GM18520 (cell line): ENCODE results near the gene GAK.
"Not testable (repeated sequence)": the region's sequence is repeated elsewhere in the genome, so short reads cannot be mapped to it uniquely, and the experiment has no call there.

Experiments
- ATAC-seq: cut with Tn5 transposase; IDR thresholded peaks from one replicate; pipeline ENCODE4 v1.9.1; 2021; ENCODE audit not compliant: unreplicated experiment

The GAK gene

DNA sequence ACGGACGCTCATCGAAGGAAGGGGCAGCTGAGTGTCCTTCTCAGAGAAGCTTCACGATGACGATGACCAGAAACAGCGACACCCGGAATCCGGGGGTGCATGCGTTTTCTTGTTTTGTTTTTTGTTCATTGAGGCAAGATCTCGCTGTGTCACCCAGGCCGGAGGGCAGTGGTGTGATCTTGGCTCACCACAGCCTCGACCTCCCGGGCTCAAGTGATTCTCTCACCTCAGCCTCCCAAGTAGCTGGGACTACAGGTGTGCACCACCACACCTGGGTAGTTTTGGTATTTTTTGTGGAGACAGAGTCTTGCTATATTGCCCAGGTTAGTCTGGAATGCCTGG lies 21.4 kb upstream of the GAK start:
- ATAC-seq: no peak

DNA sequence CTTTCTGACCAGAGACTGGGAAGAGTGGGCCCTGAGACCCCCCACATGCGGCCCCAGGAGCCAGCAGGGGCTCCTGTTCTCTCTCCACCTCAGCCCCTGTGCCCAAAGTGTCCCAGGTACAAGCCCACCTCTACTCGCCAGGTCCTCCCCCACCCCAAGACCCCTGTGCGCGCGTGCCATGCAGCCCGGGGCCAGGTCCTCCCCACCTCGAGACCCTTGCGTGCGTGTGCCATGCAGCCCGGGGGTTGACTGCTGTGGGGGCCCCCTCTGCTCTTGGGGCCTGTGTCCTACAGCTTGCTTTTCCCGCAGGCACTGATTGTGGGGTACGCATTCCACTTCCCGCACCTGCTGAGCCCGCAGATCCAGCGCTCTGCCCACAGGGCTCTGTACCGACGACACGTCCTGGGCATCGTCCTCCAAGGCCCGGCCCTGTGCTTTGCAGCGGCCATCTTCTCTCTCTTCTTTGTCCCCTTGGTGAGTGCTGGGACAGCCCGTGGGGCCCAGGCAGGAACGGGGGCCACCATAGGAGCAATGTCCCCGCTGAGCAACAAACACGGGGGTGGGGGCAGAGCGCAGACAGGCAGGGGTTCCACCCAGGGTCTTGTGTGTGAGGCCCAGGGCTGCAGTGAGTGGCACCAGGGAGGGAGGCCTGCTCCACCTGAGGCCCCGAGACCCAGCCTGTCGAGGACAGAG lies 20.9 kb upstream of the GAK start:
- ATAC-seq: no peak

DNA sequence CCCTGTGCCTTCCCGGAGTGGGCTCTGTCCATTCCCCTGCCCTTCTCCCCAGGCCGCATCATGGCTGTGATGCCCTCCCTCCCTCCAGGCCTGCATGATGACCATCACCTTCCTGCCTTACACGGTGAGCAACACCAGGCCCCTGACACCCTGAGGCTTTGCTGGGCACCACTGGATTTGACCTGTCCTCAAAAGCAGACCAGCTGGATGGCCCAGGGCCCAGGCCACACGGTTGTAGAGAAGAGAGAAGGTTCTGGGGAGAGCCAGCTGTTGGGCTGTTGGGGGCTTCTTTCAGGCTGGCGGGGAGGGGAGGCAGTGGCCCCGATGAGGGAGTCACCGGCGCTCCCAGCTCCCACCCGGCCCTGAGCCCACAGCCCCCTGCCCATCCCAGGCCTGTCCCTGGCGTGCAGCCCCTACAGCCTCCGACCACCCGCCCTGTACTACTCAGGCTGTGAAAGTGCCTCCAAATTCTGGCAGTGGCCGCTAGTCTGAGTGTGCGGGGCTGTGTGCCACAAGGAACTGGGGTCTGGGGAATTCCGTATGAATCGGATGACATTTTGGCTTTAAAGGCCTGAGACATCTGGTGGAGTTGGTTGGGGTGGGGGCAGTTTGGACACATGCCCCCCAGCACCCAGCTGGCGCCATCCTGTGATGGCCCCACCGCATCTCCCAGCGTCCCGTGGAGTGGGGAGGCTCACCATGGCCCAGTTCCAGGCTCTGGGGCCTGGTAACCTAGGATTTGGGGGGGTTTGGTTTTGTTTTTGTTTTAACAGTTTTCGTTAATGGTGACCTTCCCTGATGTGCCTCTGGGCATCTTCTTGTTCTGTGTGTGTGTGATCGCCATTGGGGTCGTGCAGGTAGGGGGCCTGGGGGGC lies 19.7 kb upstream of the GAK start:
- ATAC-seq: no peak

DNA sequence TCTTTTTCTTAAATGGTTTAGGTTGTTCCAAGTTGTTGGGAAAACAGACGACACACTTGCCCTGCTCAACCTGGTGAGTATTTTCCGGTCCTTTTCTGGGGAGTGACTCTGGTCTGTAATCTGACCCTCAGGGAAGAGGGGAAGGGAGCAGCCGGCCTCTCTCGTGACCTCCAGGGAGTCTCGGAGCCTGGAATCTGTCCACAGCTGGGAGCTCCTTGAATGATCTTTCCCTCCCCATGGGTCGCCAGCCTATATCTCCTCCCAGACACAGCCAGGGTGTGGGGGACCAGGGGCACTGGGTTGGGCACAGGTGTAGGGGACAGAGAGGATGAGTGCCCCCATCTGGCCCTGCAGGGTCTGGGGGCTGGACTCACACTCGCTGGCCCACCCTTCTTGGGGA lies 19.1 kb upstream of the GAK start:
- no peak for ATAC-seq

DNA sequence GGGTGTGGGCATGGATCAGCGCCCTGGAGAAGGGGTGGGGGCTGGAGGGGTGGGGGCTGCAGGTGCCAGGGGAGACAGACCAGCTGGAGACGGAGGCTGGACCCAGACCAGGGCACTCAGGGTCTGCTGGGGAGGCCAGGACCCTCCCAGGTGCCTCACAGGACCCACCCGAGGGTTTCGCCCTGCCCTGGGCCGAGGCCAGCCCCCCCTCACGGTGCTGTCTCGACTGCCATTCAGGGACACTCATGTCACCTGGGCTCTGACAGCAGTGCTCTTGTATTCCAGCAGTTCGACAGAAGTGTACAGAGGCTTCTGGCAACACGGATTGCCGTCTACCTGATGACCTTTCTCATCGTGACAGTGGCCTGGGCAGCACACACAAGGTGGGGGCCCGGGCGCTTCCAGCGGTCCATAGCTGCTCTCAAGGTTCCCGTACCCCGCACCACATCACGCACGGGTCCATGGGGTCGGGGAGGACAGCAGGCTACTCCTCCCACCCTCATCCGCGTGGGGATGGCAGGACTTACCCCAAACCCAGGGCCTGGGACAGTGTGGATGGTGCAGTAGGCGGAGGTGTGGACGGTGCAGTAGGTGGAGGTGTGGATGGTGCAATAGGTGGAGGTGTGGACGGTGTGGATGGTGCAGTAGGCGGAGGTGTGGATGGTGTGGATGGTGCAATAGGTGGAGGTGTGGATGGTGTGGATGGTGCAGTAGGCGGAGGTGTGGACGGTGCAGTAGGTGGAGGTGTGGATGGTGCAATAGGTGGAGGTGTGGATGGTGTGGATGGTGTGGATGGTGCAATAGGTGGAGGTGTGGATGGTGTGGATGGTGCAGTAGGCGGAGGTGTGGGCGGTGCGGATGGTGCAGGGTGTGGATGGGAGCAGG lies 18.3 kb upstream of the GAK start:
- ATAC-seq: no peak

DNA sequence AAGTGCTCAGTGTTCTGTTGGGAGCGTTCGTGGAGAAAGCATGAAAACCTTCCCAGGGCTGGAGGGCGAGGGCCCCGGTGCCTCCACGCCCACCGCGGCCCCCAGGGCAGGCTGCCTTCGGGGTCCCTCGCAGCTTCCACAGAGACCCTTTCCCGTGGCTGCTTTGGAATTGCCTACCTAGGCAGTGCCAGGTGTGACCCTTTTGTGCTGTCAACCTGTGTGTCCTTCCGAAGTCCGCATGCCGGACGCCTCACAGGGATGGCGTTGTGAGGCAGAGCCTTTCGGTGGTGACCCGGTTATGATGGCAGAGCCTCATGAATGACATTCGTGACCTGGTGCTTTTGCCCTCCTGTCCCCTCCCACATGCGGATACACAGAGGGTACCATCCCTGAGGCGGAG lies 17.5 kb upstream of the GAK start:
- no peak for ATAC-seq

GRCh38 chr4:948936-949300 lies 16.8 kb upstream of the GAK start:
- ATAC-seq: no peak

DNA sequence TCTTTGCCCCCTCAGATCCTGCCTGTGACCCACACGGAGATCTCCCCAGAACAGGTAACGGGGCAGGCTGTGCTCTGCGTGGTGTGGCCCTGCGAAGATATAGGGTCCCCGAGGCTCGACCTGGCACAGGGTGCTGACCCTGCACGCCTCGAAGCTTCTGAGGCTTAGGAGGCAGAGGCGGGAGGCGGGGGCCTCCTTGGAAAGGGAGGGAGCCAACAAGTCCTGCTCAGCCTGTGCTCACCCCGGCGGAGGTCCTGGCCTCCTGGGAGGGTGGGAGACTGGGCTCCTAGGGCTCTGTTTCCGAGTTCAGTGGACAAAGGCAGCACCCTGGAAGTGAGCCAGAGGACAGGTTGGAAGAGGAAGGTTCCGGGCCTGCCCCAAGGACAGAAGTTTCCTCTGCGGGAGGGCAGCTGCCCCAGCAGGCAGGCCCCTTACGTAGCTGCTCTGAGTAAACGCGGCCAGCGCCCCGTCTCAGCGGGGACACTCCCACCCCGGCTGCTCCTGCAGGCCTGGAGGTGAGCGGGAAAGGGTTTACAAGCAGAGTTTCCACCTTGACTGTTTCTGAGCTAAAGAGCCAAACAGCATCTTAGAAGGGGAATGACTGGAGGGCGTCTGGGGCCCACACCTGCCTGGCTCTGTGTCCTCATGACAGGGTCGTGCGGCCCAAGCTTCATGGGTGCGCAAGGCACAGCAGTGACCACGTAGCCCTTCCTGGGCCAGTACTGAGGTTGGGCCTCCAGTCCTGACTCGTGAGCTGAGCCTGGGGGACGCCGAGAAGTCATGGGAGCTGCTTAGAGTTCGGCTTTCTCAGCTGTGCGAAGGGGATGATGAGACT lies 16.2 kb upstream of the GAK start:
- no peak for ATAC-seq

DNA sequence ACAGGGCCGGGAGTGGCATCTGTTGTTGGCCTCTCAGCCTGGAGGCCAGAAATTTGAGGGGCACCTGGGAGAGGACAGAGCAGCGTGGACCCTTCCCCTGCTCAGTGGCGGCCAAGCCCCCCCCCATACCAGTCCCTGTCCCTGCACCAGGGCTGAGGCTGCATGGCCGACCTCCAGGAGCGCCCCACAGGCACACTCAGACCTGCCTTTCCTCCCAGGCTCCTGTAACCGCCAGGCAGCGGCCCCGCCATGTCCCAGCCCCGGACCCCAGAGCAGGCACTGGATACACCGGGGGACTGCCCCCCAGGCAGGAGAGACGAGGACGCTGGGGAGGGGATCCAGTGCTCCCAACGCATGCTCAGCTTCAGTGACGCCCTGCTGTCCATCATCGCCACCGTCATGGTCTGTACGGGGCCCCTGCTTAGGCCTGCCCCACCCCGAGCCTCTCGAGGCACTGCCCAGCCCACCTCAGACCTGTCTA lies 15.4 kb upstream of the GAK start:
- ATAC-seq: no peak

DNA sequence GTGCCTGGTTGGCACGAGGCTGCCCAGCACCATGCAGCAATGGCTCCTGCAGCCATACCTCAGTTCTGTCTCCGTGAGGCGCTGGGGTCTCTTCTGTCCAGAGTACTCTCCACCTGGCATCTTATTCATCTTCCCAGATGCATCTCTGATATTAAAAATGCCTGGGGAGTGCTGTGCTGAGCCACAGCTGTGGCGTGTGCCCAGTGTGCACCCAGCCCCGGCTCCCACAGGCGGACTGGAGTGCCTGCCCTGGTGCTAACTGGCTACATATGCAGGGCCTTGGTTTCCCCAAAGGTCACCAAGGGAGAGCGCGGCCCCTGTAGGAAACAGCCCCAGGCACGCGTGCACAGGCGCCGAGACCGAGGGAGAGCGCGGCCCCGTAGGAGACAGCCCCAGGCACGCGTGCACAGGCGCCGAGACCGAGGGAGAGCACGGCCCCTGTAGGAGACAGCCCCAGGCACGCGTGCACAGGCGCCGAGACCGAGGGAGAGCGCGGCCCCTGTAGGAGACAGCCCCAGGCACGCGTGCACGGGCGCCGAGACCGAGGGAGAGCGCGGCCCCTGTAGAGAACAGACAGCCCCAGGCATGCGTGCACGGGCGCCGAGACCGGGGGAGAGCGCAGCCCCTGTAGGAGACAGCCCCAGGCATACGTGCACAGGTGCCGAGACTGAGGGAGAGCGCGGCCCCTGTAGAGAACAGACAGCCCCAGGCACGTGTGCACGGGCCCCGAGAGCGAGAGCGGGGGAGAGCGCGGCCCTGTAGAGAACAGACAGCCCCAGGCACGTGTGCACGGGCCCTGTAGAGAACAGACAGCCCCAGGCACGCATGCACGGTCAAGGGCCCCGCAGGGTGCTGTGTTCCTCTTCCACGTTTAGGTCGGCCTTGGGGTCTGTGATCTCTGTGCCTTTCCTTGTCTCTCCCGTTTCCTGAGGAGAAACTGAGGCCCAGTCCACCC lies 14.7 kb upstream of the GAK start:
- ATAC-seq: no peak

GRCh38 chr4:946103-946450 lies 14.0 kb upstream of the GAK start:
- ATAC-seq: no peak

DNA sequence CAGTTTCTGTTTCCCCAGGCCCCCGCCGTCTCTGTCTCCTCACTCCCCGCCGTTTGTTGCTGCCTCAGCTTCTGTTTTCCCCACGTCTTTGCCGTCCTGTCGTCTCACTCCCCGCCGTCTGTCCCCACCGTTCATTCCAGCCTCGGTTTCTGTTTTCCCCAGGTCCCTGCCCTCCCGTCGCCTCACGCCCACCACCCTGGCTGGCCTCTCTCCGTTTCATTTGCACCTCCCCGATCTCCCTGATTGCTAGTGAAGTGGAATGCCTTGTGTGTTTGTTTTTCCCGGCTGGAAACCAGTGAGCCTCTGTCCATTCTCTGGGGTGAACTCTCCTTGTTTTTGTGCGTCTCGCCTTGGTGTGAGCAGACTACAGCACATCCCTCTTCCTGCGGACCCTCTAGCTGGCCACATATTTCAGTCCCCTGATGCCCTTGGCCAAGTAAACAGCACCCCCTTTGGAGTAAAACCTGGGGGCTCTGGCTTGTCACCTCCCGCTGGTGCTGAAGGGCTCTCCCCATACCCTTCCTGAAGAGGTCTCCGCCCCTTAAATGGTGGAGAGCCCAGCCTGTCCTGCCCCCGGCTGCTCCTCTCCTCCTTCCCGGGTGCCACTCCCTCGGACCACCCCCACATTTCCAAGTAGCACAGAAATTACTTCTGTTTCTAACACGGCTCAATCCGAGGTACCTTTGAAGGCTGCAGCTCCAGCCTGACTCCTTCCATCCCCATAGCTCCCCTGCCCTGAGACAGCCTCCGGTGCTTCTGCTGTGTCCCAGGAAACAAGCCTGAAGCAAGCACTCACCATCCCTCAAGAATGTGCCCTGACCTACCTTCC lies 13.4 kb upstream of the GAK start:
- ATAC-seq: no peak

GRCh38 chr4:939508-939907 lies 7.4 kb upstream of the GAK start:
- not testable (repeated sequence) for ATAC-seq

DNA sequence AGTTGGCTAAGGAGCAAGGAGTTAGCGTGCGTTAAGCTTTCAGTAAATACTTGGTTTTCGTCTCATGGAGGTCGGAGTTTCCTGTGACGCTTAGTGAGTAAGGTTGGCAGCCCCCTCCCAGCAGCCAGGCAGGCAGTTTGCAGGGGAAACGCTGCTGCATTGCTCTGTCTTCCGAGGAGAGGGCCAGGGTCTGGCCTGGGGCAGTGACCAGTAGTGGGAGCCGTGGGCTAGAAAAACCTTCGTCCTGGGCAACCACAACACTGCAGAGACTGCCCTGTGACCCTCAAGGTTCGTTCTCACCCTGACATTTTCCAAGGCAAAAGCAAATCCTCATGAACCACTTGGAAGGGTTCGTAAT lies 576 bp upstream of the GAK start:
- ATAC-seq: no peak

DNA sequence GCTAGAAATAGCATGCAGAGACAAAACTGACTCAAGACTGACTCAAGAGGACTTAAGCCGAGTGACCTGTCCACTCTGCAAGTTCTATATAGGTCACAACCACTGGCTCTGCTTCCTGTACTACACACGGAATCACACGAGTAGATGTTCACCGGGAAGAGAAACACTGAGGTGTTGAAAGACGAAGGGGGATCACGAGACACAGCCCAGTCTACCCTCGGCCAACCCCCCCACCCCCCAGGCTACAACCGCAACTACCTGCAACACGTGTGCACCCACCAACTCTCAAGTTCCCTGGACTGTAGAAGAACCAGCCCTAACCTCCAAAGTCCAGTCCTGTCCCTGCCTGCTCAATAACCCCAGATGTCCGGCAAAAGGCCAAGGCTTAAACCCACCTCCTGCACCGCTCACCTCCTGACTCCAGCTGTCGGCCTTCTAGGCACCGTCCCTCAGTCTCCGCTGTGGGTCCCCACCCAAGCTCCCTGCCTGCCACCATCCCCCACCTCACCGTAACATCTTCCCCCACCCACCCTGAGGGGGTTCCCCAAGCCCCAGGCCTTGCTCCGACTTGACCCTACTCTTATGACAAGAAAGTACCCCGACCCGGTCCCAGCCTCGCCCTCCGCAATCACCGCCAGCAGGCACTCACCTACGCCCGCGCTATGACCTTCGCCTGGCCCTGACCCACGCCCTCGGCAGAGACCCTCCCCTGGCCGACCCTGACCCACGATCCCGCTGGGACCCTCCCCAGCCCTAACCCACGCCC lies 739 bp downstream of the GAK start:
- ATAC-seq: no peak

- ATAC-seq: no peak
These were observed 1.3 kb downstream of the GAK start for GRCh38 chr4:930827-931193.

DNA sequence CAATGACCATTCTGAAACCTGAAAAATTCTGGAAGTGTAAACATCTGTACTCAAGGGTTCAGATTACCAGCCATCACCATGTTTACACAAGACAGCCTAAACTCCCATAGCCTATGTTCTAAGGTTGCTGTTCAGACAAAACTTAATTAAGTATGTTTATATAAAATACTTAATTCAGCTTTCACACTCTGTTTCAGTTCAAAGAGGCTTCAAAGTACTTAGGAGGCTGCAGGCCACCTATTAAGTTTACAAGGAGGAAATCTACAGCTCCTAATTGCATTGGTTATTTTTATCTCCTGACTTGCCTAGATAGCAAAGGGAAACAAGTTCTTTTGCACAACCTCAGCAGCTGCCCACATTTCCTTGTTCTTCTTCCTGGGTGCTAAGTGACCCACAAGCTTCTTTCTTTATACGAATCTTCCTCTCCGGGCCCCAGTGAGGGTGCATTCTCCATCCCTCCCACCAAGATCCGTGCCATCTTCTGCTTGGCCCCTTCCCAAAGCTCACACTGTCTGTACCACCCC lies 2.0 kb downstream of the GAK start:
- ATAC-seq: no peak
